ENCODE results near the gene C12orf57. TPM values are rescaled to one million over a fixed set of nuclear protein-coding genes. Genes with fewer than 3 reads are reported as not detected.

The C12orf57 gene
- total and polyA plus RNA-seq, 10 of the 15 experiments (the other 5 are each of a cell fraction or from before 2014, with no cell fraction given) = 64.5 to 377 (median 211) TPM

DNA sequence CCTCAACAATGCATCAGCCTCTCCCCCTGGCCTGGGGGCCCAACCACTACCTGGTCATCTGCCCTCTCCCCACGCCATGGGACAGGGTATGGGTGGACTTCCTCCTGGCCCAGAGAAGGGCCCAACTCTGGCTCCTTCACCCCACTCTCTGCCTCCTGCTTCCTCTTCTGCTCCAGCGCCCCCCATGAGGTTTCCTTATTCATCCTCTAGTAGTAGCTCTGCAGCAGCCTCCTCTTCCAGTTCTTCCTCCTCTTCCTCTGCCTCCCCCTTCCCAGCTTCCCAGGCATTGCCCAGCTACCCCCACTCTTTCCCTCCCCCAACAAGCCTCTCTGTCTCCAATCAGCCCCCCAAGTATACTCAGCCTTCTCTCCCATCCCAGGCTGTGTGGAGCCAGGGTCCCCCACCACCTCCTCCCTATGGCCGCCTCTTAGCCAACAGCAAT is 7.6 kb upstream of the C12orf57 start (continued):
- TF ChIP-seq RELB (IDR thresholded peaks at IDR 0.05; ENCODE audit: low read depth) (no peak), SIX5 (IDR thresholded peaks at IDR 0.05; ENCODE audit: low read depth, low read length, severe bottlenecking) (no peak)

- DNase-seq (ENCODE audit: low read depth, low spot score) (no peak), FAIRE-seq (no peak), ATAC-seq (peak; percentile 38)
- no peaks in the 10 kb centered on the region for H3K27me3 ChIP-seq (replicated peaks in 1 of 2; ENCODE audit: control insufficient read depth in 2 of 2, insufficient read depth in 2 of 2, low read length in 1 of 2)
- H3K27ac ChIP-seq (ENCODE audit: control insufficient read depth, insufficient read depth) = peak overlapping the region; percentile 92
- peak overlapping the region; percentile 96 for H3K9ac ChIP-seq (ENCODE audit: control insufficient read depth, insufficient read depth, low read length)
- no peak overlapping the region; the same call in 1 of the 2 replicates for H2AFZ ChIP-seq (ENCODE audit: control insufficient read depth, low read depth, low read length)
- peaks cover 5 to 6% of the 10 kb centered on the region in 2 experiments; a peak in 3 of 4 replicates for H3K36me3 ChIP-seq (ENCODE audit: control insufficient read depth in 2 of 2, insufficient read depth in 2 of 2, low read length in 1 of 2)
- H3K9me3 ChIP-seq (replicated peaks; ENCODE audit: control insufficient read depth, insufficient read depth, low read length) = no peaks in the 10 kb centered on the region
- H3K4me1 ChIP-seq (ENCODE audit: control insufficient read depth, insufficient read depth, low read length) = peaks cover 11% of the 10 kb centered on the region; the same call in 1 of the 2 replicates
- peak overlapping the region; percentile 86 for H3K4me3 ChIP-seq
- intact Hi-C loops (cut with micrococcal nuclease; ENCODE audit: unreplicated experiment) (no loop called here), in situ Hi-C loops (cut with MboI) (no loop called here)
- ChIA-PET CTCF (interaction anchor here (0.5 to 8.6 kb wide), 20 partner anchors 8 to 404 kb away, joined by 3 to 111 read pairs (median 4); partner anchors contain the start of genes C1R, LRRC23 and SPSB2), POLR2A (interaction anchor here (0.5 to 17.8 kb wide), 9 partner anchors 8 to 81 kb away, joined by 3 to 524 read pairs (median 7); partner anchors contain the start of genes ATN1, LPCAT3, LRRC23 and PTPN6), SMC1A (ENCODE audit: uncharacterized antibody, unreplicated experiment) (interaction anchor here (0.6 to 2.3 kb wide), 5 partner anchors 8 to 84 kb away, joined by 3 to 7 read pairs (median 3); partner anchors contain the start of gene TPI1), RAD21 (ENCODE audit: unreplicated experiment) (interaction anchor here (0.9 to 1.7 kb wide), 3 partner anchors 12 to 67 kb away, joined by 3 to 6 read pairs (median 3); no protein-coding TSS in a partner anchor)
- WGBS (ENCODE audit: insufficient coverage, insufficient replicate concordance, low lambda C conversion rate, missing lambda C conversion rate) = 2% methylated on average over 36 of the region's 36 CpGs
- TSS peak; percentile 40 for BruUV-seq (replicated peaks)
- peak overlapping the region; percentile 95 for H3K4me2 ChIP-seq (ENCODE audit: control insufficient read depth, insufficient read depth)
- H3K79me2 ChIP-seq (ENCODE audit: control insufficient read depth, insufficient read depth, low read length) = peaks cover 26% of the 10 kb centered on the region
- H4K20me1 ChIP-seq (ENCODE audit: control insufficient read depth, insufficient read depth) = no peaks in the 10 kb centered on the region
- TF ChIP-seq IKZF2 (IDR thresholded peaks at IDR 0.05) = 0 out of 4 replicates have a peak, but pooled peaks of 1 of the 2 experiments have one; percentile 18
- TF ChIP-seq NBN (IDR thresholded peaks at IDR 0.05) = peak; percentile 50
- peak; percentile 70; the same call in 1 of the 2 replicates for TF ChIP-seq MLLT1 (IDR thresholded peaks at IDR 0.05)
- TF ChIP-seq E4F1 (IDR thresholded peaks at IDR 0.05; ENCODE audit: borderline replicate concordance, partially characterized antibody) = no peak
- no peak for TF ChIP-seq CBX3 (IDR thresholded peaks at IDR 0.05; ENCODE audit: borderline replicate concordance, low read depth)
- 0 out of 2 replicates have a peak, but pooled peaks have one; percentile 19 for TF ChIP-seq RB1 (IDR thresholded peaks at IDR 0.05; ENCODE audit: borderline replicate concordance)
- TF ChIP-seq BACH1 (IDR thresholded peaks at IDR 0.05; ENCODE audit: borderline replicate concordance) = peak; percentile 18; the same call in 1 of the 2 replicates
- TF ChIP-seq ZNF207 (IDR thresholded peaks at IDR 0.05; ENCODE audit: borderline replicate concordance) = 0 out of 2 replicates have a peak, but pooled peaks have one; percentile 45
- peak; percentile 18; the same call in 1 of the 2 replicates for TF ChIP-seq POLR2AphosphoS5 (IDR thresholded peaks at IDR 0.05; ENCODE audit: low read length)
- no peak for TF ChIP-seq SMARCA5 (IDR thresholded peaks at IDR 0.05)
- no peak for TF ChIP-seq MAX (IDR thresholded peaks at IDR 0.05; ENCODE audit: low read depth, low read length)
- TF ChIP-seq YY1 (IDR thresholded peaks at IDR 0.05; ENCODE audit: low read depth, low read length) = 0 out of 2 replicates have a peak, but pooled peaks have one; percentile 20
- peak; percentile 98 for TF ChIP-seq HDGF (IDR thresholded peaks at IDR 0.05)
Measured at GRCh38 chr12:6936636-6937480, 7.0 kb upstream of the C12orf57 start.

All from GM12878 (cell line).